Cardiac septum (tissue), 1 donor: ENCODE results near the gene PRM2. TPM values are rescaled to one million over a fixed set of nuclear protein-coding genes. Genes with fewer than 3 reads are reported as not detected.
"Not testable (repeated sequence)": the region's sequence is repeated elsewhere in the genome, so short reads cannot be mapped to it uniquely, and the experiment has no call there.

Experiments
- DNase-seq: peaks from one replicate; pipeline ENCODE4 v3.0.0-alpha.2; 2020; ENCODE audit warnings: low spot score
- intact Hi-C: fragments of 100-400 bp; cut with DNase I; formaldehyde crosslinking; loops from one replicate; pipeline ENCODE4 v1.14.0; 2022
- total RNA-seq: library from RNA; stranded (reverse); fragmentation: NEBNext Ultra II Directional; extraction: Animal tissue kit (Norgen Biotek cat#: 25700); gene quantifications from one replicate; pipeline ENCODE4 v1.2.1, GENCODE V29; 2021
- donor health status: DM: no; HTN: no; CAD: no.

PRM2 gene
- total RNA-seq, 1 donor from 2014 or later: not detected

GRCh38 chr16:11292076-11292748 lies 15.9 kb upstream of the PRM2 start:
- intact Hi-C loops: no loop called here
- DNase-seq: no peak

- intact Hi-C loops: no loop called here
Observed at GRCh38 chr16:11291091-11291703, 14.9 kb upstream of the PRM2 start.

GRCh38 chr16:11290102-11290893 lies 14.0 kb upstream of the PRM2 start:
- no peak for DNase-seq
- intact Hi-C loops: no loop called here

More at GRCh38 chr16:11291091-11291703, 14.9 kb upstream of the PRM2 start:
- no peak for DNase-seq

- intact Hi-C loops, DNase-seq: not testable (repeated sequence)
Observed at GRCh38 chr16:11289696-11290095, 13.4 kb upstream of the PRM2 start.

- intact Hi-C loops: no loop called here
- DNase-seq: no peak
Observed at GRCh38 chr16:11289202-11289601, 12.9 kb upstream of the PRM2 start.

GRCh38 chr16:11285842-11286241 lies 9.6 kb upstream of the PRM2 start:
- intact Hi-C loops: no loop called here
- DNase-seq: no peak

GRCh38 chr16:11283820-11284248 lies 7.6 kb upstream of the PRM2 start:
- no peak for DNase-seq
- intact Hi-C loops: no loop called here

- intact Hi-C loops: no loop called here
- DNase-seq: no peak
Observed at GRCh38 chr16:11280616-11281522, 4.6 kb upstream of the PRM2 start, which contains the start of gene PRM1. TSS of gene PRM1 (minus strand) at chr16:11281330. CDS start at chr16:11281238, 92 bp downstream.

- intact Hi-C loops: no loop called here
- DNase-seq: no peak
Observed at GRCh38 chr16:11278681-11279628, 2.7 kb upstream of the PRM2 start.

GRCh38 chr16:11277607-11278337 lies 1.5 kb upstream of the PRM2 start:
- no peak for DNase-seq
- intact Hi-C loops: no loop called here

GRCh38 chr16:11276896-11277593 lies 765 bp upstream of the PRM2 start:
- intact Hi-C loops: no loop called here
- no peak for DNase-seq

- intact Hi-C loops: no loop called here
- DNase-seq: no peak
Observed at GRCh38 chr16:11274964-11275363, 1.3 kb downstream of the PRM2 start.

- intact Hi-C loops: no loop called here
- no peak for DNase-seq
Observed at GRCh38 chr16:11273721-11274324, 2.5 kb downstream of the PRM2 start.

GRCh38 chr16:11272921-11273720 lies 3.2 kb downstream of the PRM2 start, which contains the start of gene PRM3:
TSS of gene PRM3 (minus strand) at chr16:11273629. CDS start at chr16:11273595, 34 bp downstream.
- intact Hi-C loops: no loop called here
- no peak for DNase-seq

GRCh38 chr16:11272484-11272883 lies 3.8 kb downstream of the PRM2 start:
- DNase-seq: no peak
- intact Hi-C loops: no loop called here

GRCh38 chr16:11271610-11272009 lies 4.7 kb downstream of the PRM2 start:
- DNase-seq: no peak
- intact Hi-C loops: no loop called here
